Activated T-cell treated with anti-CD3 and anti-CD28 coated beads, Interleukin-2, amount 50 U/mL, for 1 hour (primary cell): Measurements from ENCODE around the gene TBC1D8.
"Not testable (repeated sequence)": the region's sequence is repeated elsewhere in the genome, so short reads cannot be mapped to it uniquely, and the experiment has no call there.

Experiments
- DNase-seq: peaks from one replicate; pipeline ENCODE4 v3.0.0-alpha.2; 2020

The TBC1D8 gene

GRCh38 chr2:101057051-101057933 is 93.9 kb downstream of the TBC1D8 start:
- no peak for DNase-seq

DNA sequence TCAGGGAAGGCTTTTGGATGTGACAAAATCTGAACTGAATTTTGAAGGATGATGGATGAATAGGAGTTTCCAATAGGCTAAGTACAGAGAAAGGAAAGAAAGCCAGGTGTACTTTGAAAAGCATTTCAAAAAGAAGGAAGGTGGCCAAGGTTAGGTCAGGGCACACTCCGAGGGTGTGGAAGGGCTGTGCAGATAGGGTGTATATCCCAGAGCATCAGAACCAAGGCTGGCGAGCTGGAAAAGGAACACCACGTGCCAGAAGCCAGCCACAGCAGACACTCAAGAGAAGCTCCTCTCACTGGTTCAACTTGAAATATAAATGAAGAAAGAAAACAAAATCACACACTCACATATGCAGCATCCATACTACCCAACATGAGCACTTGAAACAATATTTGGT is 98.1 kb downstream of the TBC1D8 start:
- DNase-seq: no peak

GRCh38 chr2:101052147-101052546 is 99.0 kb downstream of the TBC1D8 start:
- DNase-seq: no peak

- DNase-seq: not testable (repeated sequence)
Observed at GRCh38 chr2:101050886-101051285, 100.3 kb downstream of the TBC1D8 start.

GRCh38 chr2:101048756-101049155 is 102.4 kb downstream of the TBC1D8 start:
- DNase-seq: no peak

DNA sequence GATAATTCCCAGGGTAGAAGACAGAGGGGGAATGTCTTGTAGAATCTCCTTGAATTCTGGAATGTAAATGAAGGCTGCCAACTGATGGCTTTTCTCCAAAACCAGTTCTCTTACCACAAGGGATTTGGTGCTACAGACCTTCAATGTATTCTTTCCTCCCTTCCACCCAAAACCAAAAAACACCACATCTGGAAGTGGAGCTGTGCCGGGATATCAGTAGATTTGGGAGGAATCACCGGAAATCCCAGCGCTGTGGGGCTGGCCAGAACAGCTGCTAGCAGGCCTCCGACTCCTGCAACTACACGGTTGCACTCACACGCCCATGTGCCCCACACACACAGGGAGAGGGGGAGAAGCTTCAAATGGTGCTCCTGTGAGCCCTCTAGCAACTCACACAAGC is 103.4 kb downstream of the TBC1D8 start:
- DNase-seq: no peak

DNA sequence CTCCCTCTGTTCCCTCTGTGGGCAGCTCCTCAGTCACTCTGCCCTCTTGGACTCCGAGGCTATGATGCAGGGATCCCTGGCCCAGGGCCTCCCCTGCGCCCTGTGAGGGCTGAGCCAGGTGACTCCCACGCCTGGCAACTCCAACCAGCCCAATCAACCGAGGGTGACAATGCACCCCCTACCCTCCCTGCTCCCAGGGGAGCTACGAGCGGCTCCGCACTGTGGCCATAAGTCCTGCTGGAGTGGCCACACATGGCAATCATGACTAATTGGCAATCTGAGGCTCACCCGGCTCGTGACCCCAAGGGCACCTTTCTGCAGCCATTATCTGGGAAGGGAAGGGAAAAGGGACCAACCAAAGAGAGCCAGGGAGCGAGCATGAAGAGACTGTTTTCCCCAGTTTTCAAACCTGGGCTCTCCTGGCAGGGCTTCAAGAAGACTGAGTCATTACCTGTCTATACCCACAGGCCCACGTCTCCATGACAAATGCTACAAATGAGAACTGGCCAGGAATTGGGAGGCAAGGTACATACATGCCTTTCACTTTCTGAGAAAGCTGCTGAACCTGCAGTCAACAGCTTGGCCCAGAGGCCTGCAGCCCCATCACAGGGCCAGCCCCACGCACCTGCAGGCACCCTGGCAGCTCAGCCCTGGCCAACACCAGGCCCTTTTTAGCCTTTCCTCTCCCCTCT is 104.0 kb downstream of the TBC1D8 start:
- DNase-seq: no peak

DNA sequence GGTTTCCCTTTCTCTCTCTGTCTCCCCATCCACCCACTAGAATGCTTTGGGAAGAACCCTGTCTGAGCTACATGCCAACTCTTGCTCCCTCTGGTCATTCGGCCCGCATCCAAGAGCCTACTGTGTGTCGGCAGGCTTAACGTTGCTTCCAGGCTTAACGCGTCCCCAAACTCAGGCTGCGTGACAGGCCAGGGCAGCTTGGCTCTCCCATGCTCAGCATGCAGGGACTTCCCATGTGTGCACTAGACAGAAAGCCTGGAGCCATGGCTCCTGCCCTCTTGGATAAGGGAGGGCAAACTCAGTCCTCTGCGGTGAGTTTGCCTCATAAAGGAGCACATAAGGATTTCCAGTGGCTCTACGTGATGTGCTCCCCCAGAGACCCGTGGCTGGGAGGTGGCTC is 105.9 kb downstream of the TBC1D8 start:
- DNase-seq: no peak

DNA sequence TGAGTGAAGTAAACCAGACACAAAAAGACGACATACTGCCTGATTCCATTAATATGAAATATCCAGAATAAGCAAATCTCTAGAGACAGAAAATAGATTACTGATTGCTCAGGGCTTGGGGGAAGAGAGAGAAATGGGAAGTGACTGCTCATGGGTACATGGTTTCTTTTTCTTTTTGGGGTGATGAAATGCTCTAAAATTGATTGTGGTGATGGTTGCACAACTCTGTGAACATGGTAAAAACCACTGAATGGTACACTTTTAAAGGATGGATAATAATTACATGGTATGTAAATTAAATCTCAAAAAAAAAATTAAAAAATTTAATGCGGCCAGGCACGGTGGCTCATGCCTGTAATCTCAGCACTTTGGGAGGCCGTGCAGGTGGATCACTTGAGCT is 109.8 kb downstream of the TBC1D8 start:
- no peak for DNase-seq

DNA sequence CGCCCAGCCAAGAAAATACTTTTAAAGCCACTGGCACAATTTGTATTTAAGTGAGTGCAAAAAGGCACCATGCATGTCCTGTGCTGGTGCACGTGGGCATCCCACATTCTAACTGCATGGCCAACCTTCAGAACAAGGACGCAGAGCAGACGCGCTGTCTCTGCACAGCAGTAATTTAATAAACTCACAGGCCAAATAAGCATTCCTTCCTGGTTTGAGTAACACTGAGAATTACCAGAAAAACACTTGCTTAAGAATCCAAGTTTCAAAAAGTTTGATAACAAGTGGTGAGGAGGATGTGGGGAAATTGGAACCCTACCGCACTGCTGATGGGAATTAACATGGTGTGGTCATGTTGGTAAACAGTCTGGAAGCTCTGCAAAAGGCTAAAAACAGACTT is 110.4 kb downstream of the TBC1D8 start:
- no peak for DNase-seq

DNA sequence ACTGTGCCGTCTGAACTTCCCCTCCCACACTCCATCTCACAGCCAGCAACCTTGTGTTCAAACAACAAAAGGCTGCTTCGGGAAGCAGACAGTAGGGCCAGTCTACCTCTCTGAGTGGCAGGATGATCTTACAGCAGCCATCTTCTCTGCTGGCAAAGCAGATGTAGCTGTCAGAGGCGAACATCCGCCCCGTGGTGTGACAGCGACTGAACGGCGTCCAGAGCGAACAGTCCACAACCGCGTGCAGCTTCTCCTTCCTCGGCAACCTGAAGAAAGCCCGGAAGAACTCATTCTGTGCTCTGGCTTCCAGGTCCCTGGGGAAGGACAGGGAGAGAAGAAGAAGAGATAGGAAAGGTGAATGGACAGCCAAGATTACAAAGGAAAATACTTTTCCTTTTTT is 111.1 kb downstream of the TBC1D8 start:
- no peak for DNase-seq

DNA sequence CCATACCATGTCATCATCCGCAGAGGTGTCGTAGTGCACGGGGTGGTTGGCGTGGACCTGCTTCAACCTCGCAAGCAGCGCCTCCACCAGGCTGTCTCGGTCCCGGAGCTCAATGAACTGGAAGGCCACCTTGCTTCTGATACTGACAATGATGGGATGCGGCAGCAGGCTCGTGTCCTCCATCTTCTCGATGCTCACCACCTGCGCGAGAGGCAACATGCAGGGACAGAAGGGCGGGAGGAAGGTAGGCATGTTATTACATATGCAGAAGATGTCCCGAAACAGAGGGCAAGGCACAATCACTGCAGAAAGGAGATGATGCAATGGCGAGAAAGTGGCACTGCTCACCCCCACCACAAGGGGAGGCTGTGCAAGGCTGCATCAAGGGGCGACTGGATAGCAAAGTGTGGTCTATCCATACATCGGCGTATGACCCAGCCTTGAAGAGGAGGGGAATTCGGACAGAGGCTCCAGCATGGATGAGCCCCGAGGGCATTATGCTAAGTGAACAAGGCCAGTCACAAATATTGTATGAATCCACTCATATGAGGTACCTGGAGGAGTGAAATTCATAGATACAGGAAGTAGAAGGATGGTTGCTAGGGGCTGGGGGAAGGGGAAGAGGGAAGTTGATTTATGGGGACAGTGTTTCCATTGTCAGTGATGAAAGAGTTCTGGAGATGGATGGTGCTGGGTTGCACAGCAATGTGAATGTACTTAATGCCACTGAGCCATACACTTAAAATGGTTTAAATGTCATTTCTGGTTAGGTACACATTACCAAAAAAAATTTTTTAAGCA is 112.5 kb downstream of the TBC1D8 start:
- no peak for DNase-seq

GRCh38 chr2:101037161-101037755 is 113.9 kb downstream of the TBC1D8 start:
- DNase-seq: no peak

GRCh38 chr2:101036562-101036961 is 114.6 kb downstream of the TBC1D8 start:
- DNase-seq: no peak

DNA sequence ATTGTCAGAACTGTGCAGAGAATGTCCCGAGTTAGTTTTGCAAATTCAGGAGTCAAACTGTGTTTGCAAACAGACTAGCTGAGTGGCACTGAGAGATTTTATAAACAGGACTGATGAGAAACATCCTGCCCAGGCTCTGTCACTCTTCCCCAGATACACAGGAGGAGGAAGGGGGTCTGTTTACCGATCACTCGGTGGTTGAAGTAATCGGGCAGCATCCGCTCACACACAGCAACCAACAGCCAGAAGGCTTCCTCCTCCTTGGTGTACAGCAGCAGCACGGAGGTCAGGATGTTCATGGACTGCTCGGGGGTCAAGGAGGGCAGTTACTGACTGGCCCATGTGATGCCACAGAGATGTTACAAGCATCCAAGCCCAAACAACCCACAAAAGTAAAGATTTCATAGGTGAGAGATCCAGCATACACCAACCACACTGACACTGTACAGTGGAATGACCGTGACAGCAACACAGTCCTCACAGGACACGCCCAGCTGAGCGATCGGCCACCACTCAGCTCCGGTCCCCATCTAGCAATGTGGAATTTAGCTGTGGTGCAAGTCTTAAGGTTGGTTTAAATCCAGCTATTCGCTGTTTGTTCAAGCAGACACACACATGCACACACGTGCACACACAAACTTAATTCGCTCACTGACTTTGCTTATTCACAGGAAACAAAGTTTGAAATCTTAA is 119.0 kb downstream of the TBC1D8 start:
- no peak for DNase-seq

DNA sequence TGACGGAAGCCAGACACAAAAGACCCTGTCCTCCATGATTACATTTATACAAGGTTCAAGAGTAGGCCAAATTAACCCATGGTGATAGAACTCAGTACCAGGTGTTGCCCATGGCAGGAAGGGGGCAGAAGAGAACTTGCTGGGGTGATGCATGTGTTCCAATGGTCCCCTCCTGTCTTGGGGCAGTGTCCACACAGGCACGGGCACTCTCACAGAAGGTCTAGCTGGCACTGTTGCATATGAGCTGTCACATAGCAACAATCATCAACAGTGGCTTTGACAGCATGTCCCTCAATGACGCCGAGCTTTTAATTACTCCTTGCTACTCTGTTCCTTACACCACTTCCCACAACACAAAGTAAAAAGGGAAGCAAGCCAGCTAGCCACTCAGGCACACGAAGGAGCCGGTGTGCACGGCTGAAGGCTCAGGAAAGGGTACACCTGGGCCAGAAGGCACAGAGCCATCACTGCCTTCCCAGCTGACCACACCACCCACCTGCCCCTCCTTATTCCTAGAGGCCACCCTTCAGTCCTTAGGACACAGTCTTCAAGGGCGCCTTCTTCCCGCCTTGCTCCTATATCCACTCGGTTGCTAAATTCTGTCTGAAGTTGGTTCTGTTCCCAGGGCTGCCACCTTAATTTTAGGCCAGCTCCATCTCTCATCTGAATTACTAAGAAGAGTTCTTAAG is 120.2 kb downstream of the TBC1D8 start:
- no peak for DNase-seq

DNA sequence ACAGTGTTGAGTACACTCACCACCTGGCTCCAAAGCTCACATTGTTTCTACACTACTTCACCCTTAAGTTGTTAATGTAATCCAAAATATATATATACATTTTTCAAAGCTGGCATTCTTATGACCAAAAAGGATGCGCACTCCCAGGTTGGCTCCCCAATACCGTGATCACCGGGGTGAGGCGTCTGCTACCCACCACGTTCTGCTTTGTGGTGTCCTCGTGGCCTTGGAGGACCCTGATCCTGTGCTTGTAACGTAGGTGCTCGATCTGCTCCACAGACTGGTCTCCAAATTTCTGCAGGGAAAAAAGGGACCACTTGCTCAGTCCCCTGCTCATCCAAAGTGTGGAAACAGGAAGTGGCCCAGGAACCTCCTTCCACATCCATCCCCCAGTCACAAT is 123.3 kb downstream of the TBC1D8 start:
- DNase-seq: no peak

DNA sequence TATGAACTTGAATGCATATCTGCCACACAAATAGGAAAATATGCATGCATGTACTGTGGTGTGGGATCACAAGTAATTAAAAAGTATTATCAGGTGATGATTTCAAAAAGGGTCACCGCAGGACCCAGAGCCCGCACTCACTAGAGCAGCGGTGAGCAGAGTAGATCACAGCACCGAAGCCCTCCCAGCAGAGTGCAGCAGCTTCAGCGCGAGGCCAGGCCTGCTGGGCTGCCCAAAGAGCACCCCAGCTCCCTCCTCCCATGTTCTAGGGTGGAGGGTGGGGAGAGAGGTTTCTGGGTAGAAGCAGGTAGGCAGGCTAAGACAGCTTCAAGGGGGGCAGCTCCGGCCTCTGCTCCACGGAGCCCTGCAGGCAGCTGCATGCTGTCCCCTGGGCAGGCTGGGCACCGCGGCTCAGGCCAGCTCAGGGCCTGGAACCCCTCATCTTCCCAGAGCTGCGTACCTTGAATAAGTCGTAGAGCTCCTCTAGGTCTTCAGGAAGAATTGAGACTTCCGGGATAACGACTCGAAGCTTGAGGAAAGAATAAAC is 124.2 kb downstream of the TBC1D8 start:
- no peak for DNase-seq

DNA sequence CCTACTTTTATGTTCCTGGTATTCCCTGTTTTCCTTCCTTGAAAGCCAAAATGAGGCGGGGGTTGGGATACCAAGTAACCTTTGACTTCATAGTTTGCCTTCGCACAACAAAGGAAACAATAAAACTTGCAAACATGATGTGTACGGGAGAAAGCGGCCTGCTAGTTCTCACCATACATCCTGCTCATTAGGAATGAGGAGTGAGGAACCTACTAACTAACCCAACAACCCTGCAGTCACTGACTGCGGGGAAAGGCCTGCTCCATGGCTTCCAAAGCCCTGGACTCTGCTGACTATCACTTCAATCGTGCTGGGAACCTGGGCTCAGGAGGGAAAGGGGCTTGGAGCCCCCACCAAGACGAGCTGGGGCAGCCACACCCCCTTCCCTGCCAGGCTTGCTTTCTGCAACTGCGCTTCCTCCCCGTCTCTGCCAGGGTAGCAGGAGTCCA is 124.9 kb downstream of the TBC1D8 start:
- no peak for DNase-seq

- no peak for DNase-seq
Observed at GRCh38 chr2:101025561-101025960, 125.6 kb downstream of the TBC1D8 start.

GRCh38 chr2:101023327-101024107 is 127.7 kb downstream of the TBC1D8 start:
- no peak for DNase-seq
